Measurements from ENCODE around the gene TADA2B. TPM values are rescaled to one million over a fixed set of nuclear protein-coding genes. Genes with fewer than 3 reads are reported as not detected.

The TADA2B gene
- total and polyA plus RNA-seq, 2 of the 4 experiments (the other 2 are of a cell fraction): 6.1 to 8.6 TPM

DNA sequence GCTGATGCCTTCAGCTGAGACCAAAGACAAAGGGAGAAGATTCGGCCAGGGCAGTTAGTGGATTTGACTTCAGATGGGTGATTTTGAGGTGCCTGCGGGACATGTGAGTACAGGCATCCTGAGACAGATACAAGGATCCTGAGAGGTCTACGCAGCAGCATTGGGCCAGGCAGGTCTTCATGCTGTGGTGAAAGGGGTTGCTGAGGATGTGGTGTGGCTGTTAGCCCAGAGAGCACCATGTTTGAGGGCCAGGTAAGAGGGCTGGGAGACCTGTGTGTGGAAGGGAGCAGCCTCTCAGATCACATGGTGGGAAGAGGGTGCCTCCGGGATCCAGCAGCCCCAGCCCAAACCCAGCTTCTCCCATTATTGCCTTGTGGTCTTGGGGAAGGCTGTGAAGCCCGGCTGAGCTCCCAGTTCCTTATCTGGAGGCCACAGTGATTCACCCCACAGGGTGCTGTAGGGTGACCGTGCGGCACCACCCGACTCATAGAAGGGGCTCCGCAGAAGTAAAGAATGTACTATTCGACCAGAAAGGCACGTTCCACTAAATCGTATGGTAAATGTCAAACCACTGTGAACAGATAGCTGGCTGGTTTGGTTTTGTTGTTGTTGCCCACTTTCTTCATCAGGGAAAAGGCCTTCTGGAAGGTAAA, 27.7 kb upstream of the TADA2B start:
- Histone ChIP-seq H4K91ac (ENCODE audit: insufficient read depth, low read depth, low read length) (no peak overlapping the region), H4K8ac (ENCODE audit: low read depth in 2 of 2, low read length in 2 of 2) (no peak overlapping the region), H2AFZ (replicated peaks; ENCODE audit: low read length, poor library complexity) (no peak overlapping the region), H2BK15ac (ENCODE audit: low read depth, low read length) (no peak overlapping the region), H2AK5ac (ENCODE audit: low read depth, low read length) (no peak overlapping the region), H2BK20ac (ENCODE audit: low read depth, low read length) (no peak overlapping the region), H3K27ac (ENCODE audit: insufficient read depth, low read length) (no peak overlapping the region), H4K20me1 (ENCODE audit: insufficient read depth, low read length) (no peaks in the 10 kb centered on the region), H3K9me1 (ENCODE audit: insufficient read depth, low read length) (peaks cover 15% of the 10 kb centered on the region), H2BK5ac (ENCODE audit: low read depth, low read length, poor library complexity, severe bottlenecking) (no peak overlapping the region), H3K9ac (ENCODE audit: low read depth, low read length) (no peak overlapping the region), H3K4me1 (ENCODE audit: control insufficient read depth, insufficient read depth, low read length) (no peaks in the 10 kb centered on the region), H3K23ac (ENCODE audit: low read depth, low read length) (no peak overlapping the region), H3K9me3 (ENCODE audit: control insufficient read depth, insufficient read depth, low read length) (no peaks in the 10 kb centered on the region), H2BK120ac (ENCODE audit: low read depth, low read length) (no peak overlapping the region), H3K27me3 (ENCODE audit: control insufficient read depth, insufficient read depth, low read length) (no peaks in the 10 kb centered on the region), H3K36me3 (ENCODE audit: control insufficient read depth, insufficient read depth, low read length) (peaks cover 52% of the 10 kb centered on the region), H3K14ac (replicated peaks; ENCODE audit: low read depth, low read length) (no peak overlapping the region), H3K4me2 (ENCODE audit: low read depth, low read length) (no peak overlapping the region), H3K4ac (ENCODE audit: low read depth, low read length) (no peak overlapping the region), H3K56ac (ENCODE audit: extremely low read depth, insufficient read depth, low read length) (no peak overlapping the region), H4K5ac (ENCODE audit: low read depth, low read length) (no peak overlapping the region), H3K4me3 (ENCODE audit: insufficient read depth, low read depth, low read length) (no peak overlapping the region), H2AK9ac (replicated peaks; ENCODE audit: low read depth, low read length, poor library complexity) (no peak overlapping the region), H3K79me1 (ENCODE audit: low read depth in 1 of 2, low read length in 2 of 2) (peaks cover 11 to 34% of the 10 kb centered on the region in 2 experiments), H3K18ac (ENCODE audit: low read depth, low read length) (no peak overlapping the region)
- TF ChIP-seq POLR2A (IDR thresholded peaks at IDR 0.05; ENCODE audit: low read depth, low read length): no peak
- TF ChIP-seq CHD1 (IDR thresholded peaks at IDR 0.05; ENCODE audit: low read depth, low read length): no peak
- TF ChIP-seq, protein P1, sequence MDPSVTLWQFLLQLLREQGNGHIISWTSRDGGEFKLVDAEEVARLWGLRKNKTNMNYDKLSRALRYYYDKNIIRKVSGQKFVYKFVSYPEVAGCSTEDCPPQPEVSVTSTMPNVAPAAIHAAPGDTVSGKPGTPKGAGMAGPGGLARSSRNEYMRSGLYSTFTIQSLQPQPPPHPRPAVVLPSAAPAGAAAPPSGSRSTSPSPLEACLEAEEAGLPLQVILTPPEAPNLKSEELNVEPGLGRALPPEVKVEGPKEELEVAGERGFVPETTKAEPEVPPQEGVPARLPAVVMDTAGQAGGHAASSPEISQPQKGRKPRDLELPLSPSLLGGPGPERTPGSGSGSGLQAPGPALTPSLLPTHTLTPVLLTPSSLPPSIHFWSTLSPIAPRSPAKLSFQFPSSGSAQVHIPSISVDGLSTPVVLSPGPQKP (IDR thresholded peaks at IDR 0.05; ENCODE audit: borderline replicate concordance, low read depth, low read length): no peak
- TF ChIP-seq MXI1 (IDR thresholded peaks at IDR 0.05; ENCODE audit: borderline replicate concordance, low read depth, low read length): no peak
- TF ChIP-seq SMC3 (IDR thresholded peaks at IDR 0.05; ENCODE audit: low read depth, low read length): no peak
- no peak for TF ChIP-seq RFX5 (IDR thresholded peaks at IDR 0.05; ENCODE audit: low read depth, low read length)
- TF ChIP-seq FOS (IDR thresholded peaks at IDR 0.05; ENCODE audit: low read depth, low read length): no peak
- TF ChIP-seq MAFK (IDR thresholded peaks at IDR 0.05; ENCODE audit: low read depth, low read length): no peak
- TF ChIP-seq BHLHE40 (IDR thresholded peaks at IDR 0.05; ENCODE audit: low read depth, low read length): no peak
- no peak for TF ChIP-seq NFE2L2 (IDR thresholded peaks at IDR 0.05; ENCODE audit: low read depth, low read length)
- TF ChIP-seq, protein P2, sequence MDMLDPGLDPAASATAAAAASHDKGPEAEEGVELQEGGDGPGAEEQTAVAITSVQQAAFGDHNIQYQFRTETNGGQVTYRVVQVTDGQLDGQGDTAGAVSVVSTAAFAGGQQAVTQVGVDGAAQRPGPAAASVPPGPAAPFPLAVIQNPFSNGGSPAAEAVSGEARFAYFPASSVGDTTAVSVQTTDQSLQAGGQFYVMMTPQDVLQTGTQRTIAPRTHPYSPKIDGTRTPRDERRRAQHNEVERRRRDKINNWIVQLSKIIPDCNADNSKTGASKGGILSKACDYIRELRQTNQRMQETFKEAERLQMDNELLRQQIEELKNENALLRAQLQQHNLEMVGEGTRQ (IDR thresholded peaks at IDR 0.05; ENCODE audit: low read depth, low read length): no peak
- intact Hi-C loops (cut with micrococcal nuclease): no loop called here
- dilution Hi-C loops (cut with HindIII; ENCODE audit: low sequenced_read_pairs, unreplicated experiment): no loop called here
- in situ Hi-C loops (cut with MboI; ENCODE audit: low sequenced_read_pairs): no loop called here
- ChIA-PET POLR2A (ENCODE audit: unreplicated experiment) (no interaction called here), CTCF (no interaction called here)
- 98% methylated on average over 7 of the region's 12 CpGs; no CpG with 5 or more reads in 1 of the 2 experiments for WGBS, 2 experiments (ENCODE audit: extremely low coverage in 2 of 2, insufficient read length in 1 of 2)
- DNase-seq: no peak
- ATAC-seq (ENCODE audit: low read depth): no peak
- BruUV-seq (replicated peaks): no TSS peak

Data from IMR-90 (cell line).